Stimulated activated CD4-positive, alpha-beta T cell treated with anti-CD3 and anti-CD28 coated beads, TNF-alpha, amount 100 ng/mL, for 1 hour (primary cell): ENCODE measurements around the gene DCAF15.

Experiments
- DNase-seq, 3 donors: peaks; one replicate each; pipeline ENCODE4 v3.0.0-alpha.2; 2020; ENCODE audit warnings: low read depth in 3 of 3, low spot score in 1 of 3

Gene DCAF15

GRCh38 chr19:13930402-13930801, 21.9 kb upstream of the DCAF15 start:
- no peak for DNase-seq

- DNase-seq = no peak
Observed at GRCh38 chr19:13931391-13932148, 20.7 kb upstream of the DCAF15 start.

DNA sequence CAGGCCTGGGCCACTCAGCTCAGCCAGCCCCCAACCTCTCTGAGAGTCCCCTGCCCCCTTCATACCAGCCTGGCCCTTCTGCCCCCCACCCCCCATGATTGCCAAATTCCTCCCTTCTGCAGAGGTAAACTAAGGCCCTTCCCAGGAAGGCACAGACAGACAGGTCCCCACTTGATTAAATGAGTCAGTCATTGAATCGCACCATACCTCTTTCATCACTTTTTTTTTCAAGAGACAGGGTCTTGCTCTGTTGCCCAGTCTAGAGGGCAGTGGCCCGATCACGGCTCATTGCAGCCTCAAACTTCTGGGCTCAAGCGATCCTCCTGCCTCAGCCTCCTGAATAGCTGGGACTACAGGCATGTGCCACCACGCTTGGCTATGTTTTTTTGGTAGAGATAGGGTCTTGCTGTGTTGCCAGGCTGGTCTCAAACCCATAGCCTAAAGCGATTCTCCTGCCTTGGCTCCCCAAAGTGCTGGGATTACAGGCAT, 20.1 kb upstream of the DCAF15 start:
- no peak for DNase-seq

DNA sequence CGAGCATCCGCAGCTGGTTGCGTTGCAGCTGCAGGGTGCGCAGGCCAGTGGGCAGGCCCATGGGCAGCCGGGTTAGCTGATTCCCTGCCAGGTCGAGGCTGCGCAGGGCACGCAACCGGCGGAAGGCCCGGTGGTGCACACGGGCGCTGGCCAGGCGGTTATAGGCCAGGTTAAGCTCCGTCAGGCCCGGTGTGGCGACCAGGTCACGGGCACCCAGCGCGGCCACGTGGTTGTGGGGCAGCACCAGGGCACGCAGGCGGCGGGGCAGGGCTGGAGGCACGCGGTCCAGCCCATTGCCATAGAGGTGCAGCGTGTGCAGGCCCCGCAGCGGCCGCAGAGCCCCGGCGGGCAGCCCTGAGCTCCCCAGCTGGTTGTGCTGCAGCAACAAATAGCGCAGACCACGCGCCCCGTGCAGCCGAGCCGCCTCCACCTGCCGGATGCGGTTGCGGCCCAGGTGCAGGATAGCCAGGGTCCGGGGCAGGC, 19.4 kb upstream of the DCAF15 start:
- no peak for DNase-seq

DNA sequence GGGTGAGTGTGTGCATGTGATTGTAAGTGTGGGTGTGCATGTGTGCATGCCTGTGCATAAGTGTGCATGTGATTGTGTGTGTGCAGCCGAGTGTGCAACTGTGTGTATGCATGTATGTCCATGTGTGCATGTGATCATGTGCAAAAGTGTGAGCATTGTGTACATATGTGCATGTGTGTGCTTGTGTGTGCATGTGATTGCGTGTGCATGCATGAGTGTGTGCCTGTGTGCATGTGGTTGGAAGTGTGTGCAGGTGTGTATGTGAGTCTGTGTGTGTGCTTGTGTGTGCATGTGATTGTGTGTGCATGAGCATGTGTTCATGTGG, 17.6 kb upstream of the DCAF15 start:
- DNase-seq = no peak

GRCh38 chr19:13935765-13936510, 16.4 kb upstream of the DCAF15 start:
- DNase-seq = no peak

GRCh38 chr19:13937479-13938300, 14.6 kb upstream of the DCAF15 start:
- no peak for DNase-seq

- DNase-seq = no peak
Observed at GRCh38 chr19:13938301-13939064, 13.8 kb upstream of the DCAF15 start, which contains the start of gene PODNL1. TSS of gene PODNL1 (minus strand) at chr19:13938417. CDS start at chr19:13938181, 236 bp downstream.

DNA sequence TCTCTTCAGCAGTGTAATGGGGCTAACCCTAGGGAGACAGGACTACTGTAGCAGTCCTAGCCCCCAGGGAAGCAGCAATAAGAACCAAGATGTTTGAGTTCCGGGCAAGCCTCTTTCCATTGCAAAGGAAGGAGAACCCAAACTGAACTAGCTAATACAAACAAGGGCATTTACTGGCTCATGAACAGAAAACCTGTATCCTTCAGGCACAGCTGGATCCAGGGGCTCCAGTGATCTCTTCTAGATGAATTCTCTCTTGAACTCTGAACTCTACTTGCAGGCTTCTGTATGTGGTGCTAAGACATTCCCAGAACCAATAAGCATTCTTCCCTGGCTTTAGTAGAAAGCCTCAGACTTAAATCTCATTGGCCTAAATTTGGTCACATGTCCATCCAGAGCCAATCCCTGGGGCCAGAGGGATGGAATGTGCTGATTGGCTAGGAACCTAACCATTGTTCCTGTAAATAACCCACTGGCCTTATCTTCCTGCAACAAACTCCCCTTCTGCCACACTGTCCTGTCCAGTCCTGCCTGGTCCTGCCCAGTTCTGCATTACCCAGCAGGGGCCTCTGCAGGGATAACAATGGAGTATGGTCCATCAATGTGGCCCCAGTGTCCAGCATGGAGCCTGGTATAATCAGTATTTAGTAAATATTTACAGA, 10.2 kb upstream of the DCAF15 start:
- DNase-seq = no peak

DNA sequence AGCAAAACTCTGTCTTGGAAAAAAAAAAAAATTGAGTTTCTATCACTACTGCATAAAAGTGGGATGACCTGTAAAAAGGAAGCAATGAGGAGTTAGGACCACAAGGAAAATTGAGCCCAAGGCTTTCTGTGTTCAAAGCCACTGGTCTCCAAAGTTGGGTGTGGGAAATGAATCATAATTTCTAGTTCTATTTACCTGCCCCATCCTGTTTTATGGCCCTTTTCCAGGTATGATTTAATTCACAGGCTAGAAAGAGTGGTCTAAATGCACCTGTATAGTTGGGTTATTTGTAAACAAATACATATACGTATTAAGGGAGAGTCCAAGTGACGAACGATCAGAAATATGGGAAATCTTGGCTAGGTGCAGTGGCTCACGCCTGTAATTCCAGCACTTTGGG, 5.9 kb upstream of the DCAF15 start:
- DNase-seq = no peak

GRCh38 chr19:13951043-13951442, 1.3 kb upstream of the DCAF15 start:
- DNase-seq = no peak

DNA sequence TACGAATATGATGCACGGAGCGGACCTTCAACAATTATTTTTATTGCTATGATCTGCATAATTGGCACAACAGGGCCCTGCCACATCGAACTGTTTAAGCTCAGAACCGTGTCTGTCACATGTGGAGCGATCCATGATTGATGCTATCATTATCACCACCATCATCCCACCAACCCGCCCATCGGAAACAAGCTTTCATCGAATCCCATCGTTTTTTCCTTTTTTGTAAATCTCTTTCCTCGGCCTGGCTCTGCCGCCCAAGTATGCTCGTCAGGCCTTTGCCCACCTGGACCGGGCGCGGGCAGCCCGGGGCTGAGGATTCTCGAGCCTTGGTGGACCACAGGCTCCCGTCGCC, 533 bp upstream of the DCAF15 start:
- DNase-seq = no peak

DNA sequence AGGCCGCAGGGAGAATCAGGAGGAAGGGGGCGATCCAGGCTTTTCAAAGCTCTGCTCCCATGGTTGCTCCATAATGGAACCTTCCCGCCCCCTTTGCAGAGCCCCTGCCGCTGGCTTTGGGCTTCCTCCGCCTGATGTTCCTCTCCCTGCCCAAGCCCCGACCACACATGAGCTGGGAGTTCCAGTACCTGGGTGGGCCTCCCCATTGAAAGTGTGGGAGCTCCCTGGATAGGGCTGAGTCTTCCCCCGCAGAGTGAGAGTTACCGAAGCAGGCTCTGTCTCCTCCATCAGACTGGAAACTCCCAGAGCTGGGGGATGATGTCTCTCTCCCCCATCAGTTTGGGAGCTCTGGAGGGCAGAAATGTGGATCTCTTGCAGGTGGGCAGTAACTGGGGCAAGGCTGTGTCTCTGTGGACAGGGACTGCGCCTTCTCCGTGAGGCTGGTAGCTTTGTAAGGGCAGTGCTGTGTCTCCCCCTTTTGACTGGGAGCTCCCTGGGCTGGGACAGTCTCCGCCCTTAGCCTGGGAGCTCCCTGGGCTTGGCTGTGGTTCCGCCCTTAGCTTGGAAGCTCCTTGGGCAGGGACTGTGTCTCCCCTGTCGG, 722 bp downstream of the DCAF15 start:
- no peak for DNase-seq

DNA sequence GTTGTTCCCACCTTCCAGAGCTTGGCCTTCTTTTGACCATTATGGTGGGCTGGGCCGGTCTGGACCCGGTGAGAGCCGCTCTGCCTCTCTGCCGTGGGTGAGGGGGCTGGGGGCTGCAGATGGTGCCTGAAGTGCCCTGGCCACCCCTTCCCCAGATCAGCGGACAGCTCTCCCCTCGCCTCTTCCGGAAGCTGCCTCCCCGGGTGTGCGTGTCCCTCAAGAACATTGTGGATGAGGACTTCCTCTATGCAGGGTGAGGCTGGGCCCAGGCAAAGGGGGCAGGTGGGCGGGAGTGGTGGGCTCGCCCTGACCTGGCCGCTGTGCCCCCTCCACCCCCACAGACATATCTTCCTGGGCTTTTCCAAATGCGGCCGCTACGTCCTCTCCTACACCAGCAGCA, 1.9 kb downstream of the DCAF15 start:
- no peak for DNase-seq

GRCh38 chr19:13955662-13956364, 3.5 kb downstream of the DCAF15 start:
- DNase-seq = no peak

DNA sequence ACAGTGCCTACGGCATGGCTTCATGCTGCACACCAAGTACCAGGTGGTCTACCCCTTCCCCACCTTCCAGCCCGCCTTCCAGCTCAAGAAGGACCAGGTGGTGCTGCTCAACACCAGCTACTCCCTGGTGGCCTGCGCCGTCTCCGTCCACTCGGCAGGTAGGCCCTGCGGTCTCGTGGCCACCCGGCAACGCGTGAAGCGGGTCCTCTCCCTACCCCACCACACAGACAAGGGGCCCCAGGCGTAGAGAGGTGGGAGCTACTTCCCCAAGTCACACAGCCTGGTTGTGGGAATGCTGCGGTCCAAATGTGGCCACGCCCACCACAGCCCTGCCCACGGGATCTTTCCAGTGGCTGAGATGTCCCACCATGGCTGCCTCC, 4.0 kb downstream of the DCAF15 start:
- no peak for DNase-seq

DNA sequence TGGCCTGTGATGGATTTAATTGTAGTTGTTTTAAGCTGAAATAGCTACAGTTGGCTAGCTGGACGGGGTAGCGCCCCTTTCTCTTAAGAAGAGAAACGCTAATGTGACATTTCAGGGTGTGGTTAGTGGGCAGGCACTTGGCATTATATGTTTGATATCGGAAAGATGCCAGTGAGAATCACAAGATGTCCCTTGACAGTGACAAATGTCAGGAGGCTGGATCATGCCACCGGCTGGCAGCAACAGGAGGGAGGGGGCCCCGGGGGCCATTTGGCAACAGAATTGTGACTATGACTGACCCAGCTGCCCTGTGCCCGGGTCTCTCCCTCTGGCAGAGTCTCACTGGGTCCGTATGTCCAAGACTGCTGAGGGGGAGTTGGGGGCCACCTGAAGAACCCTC, 4.7 kb downstream of the DCAF15 start:
- no peak for DNase-seq

- DNase-seq = no peak
Observed at GRCh38 chr19:13958043-13958442, 5.7 kb downstream of the DCAF15 start.
